ENCODE results near the gene TBC1D22A.

GRCh38 chr22:47038206-47038835, 275.9 kb downstream of the TBC1D22A start:
- TF ChIP-seq CTCF (IDR thresholded peaks at IDR 0.05): no peak
- TF ChIP-seq POLR2AphosphoS5 (IDR thresholded peaks at IDR 0.05): no peak
- TF ChIP-seq POLR2A (IDR thresholded peaks at IDR 0.05): no peak
- no peak for TF ChIP-seq EP300 (IDR thresholded peaks at IDR 0.05)
